Measurements from ENCODE around the gene CCDC110.
A peak's percentile ranks its signal among the peaks of the same experiment; 100 is the strongest.

Gene CCDC110

GRCh38 chr4:185470501-185471195, 885 bp downstream of the CCDC110 start:
- DNase-seq = peak; percentile 80

DNA sequence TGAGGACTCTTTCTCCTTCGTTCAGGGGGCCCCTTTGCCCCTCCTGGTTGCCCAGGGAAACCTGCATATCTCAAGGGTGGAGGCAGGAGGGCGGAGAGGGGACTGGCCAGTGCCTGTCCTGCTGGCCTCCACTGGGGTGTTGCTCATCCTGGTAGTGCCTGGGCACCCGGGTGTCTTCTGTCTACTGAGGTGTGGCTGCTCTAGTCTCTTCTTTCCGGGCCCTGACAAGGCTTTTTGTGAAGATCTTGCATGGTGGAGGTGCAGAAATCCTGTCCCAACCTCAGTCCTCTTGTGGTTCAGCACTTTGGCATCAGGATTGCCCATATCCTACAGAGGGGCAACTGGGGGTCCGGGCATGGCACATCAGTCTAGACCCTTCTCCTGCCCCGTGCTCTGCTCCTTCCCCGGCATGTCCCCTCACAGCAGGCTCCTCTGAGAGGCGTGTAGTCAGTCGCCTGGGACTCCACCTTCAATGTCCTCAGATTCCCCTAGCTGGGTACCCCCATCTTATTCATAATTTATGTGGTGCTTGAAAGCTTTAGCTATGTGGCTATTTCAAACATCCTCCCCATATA, 1.9 kb downstream of the CCDC110 start:
- no peak for DNase-seq

- no peak for DNase-seq
Observed at GRCh38 chr4:185468999-185469398, 2.5 kb downstream of the CCDC110 start.

DNA sequence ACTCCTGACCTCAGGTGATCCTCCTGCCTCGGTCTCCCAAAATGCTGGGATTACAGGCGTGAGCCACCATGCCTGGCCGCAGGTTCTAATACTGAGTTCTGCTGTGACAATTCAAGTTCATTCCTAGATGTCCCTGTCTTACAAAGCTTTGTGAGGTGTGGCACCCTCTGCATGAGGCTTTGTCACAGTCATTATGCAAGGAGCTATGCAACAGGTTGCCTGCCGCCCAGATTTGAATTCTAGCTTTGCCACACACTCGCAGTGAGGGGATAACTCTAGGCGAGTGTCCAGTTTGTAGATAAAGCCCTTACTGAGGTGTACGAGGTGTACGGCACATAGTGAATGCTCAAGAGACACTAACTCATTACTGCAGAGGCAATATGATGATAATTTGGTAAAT, 3.5 kb downstream of the CCDC110 start:
- no peak for DNase-seq

- DNase-seq = no peak
Observed at GRCh38 chr4:185467101-185467500, 4.4 kb downstream of the CCDC110 start.

GRCh38 chr4:185465707-185466106, 5.8 kb downstream of the CCDC110 start:
- DNase-seq = no peak

DNA sequence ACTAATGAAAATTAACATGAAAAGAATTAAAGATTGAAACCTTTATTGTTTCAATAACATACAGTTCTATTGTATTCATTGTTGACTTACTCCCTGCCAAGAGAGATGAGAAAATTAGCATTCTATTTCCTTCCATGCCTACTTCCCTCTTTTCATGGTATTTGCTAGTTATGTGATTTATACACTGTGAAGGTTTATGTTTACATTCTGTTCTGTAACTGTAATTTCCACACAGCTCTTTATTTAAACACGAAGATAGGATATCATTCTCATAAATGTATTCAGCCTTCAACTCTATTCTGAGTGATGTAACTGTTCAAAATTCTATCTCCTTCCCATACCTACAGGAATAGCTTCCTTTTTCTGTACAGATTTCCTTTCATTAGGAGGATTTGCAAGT, 6.6 kb downstream of the CCDC110 start:
- DNase-seq = peak; percentile 58

DNA sequence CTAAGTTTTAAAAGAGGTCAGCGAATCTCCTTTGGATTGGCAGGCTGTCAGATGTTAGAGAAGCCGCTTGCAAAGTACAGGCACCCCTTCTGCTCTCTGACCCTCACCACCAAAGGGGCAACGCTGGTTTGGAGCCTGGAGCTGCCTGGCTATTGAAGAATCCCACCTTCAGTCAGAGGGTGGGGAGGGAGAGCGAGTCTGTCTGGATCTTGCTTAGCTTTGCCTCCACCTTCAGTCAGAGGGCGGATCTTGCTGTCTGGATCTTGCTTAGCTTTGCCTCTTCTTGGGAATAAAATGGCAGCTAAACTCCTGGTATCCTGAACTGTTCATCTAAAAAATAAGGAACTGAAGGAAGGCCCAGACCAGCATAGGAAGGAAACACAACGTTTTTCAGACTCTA, 7.3 kb downstream of the CCDC110 start:
- peak; percentile 13 for DNase-seq

- peak; percentile 25 for DNase-seq
Observed at GRCh38 chr4:185463541-185463940, 8.0 kb downstream of the CCDC110 start.

- no peak for DNase-seq
Observed at GRCh38 chr4:185461565-185461964, 10.0 kb downstream of the CCDC110 start.

- DNase-seq = peak; percentile 29
Observed at GRCh38 chr4:185457136-185457535, 14.4 kb downstream of the CCDC110 start.

DNA sequence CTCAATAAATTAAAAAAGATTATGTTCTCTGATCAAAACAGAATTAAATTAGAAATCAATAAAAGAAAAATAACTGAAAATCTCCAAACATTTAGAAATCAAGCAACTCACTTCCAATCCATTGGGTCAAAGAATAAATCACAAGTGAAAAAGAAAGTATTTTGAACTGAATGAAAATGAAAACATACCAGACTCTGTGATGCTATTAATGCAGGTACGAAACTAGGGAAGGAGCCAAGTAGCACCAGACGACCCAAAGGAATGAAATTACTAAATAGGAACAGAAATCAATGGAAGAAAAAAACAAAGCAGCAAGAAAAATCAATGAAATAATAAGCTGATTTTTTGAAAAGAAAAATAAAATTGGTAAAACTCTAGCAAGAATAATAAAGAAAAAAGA, 15.4 kb downstream of the CCDC110 start:
- DNase-seq = no peak

DNA sequence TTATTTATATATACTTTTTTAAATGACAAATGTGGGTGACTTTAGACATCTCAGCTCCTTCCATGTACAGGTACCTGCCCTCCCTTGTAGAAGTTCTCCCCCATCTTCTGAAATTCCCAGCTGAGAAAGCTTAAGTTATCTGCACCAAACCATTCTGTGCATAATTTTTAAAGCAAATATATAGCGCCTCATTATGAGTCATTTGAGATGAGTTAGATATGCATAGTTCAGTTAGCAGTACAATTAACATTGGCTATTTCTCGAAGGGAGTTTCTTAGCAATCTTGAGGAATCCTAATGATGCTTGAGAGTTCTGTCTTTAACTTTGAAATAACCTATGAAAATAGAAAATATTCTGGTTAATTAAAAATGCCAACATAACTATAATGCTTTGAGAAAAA, 26.3 kb downstream of the CCDC110 start:
- DNase-seq = no peak

- no peak for DNase-seq
Observed at GRCh38 chr4:185441479-185441878, 30.1 kb downstream of the CCDC110 start.

GRCh38 chr4:185437809-185438208, 33.7 kb downstream of the CCDC110 start:
- no peak for DNase-seq

- no peak for DNase-seq
Observed at GRCh38 chr4:185435466-185435865, 36.1 kb downstream of the CCDC110 start.

DNA sequence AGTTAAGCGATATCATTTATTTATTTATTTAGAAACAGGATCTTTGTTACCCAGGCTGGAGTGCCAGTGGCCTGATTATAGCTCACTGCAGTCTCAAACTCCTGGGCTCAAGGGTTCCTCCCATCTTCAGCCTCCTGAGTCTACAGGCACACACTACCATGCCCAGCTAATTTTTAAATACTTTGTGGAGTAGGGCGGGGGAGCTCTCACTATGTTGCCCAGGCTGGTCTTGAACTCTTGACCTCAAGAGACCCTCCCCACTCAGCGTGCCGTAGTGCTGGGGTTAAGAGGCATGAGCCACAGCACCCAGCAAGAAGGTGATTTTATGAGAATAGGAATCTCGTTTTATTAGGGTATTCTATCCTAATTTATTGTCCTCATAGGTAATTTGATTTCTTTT, 41.9 kb downstream of the CCDC110 start:
- no peak for DNase-seq

GRCh38 chr4:185426960-185427688, 44.4 kb downstream of the CCDC110 start:
- no peak for DNase-seq

- DNase-seq = peak; percentile 87
Observed at GRCh38 chr4:185425647-185426352, 45.7 kb downstream of the CCDC110 start, which contains the start of gene UFSP2. Gene UFSP2 (minus strand): TSS chr4:185425964. CDS start chr4:185425868, 96 bp downstream.

DNA sequence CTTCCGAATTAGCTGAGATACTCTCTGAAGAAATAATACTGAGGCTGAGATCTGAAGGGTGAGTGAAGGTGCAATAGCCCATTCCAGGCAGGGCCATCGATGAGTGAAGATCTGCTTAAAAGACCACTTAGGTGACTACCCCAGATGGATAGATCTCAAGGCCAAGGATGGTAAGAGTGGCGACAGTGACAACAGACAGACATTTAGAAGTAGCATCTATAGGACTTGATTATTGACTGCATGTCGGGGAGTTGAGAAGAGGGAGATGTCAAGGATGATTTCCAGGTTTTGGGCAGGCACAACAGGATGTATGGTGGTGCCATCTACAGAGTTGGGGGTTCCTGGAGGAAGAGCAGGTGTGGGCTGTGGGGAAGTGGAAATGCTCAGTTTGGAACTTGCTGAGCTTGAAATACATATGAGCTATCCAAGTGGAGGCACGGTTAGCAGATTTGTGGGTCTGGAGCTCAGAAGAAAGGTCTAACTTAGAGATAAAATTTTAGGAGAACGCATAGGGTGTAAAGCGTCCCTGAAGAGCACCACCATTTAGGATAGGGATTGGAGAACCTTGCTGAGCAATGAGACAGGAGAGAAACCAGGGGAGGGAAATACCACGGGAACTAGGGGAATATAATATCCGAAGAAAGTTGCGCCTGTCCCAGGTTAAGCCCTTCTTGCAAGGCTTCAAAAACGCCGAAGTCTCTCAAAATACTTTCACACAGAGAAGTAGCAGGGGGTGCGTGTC, 46.5 kb downstream of the CCDC110 start:
- no peak for DNase-seq

GRCh38 chr4:185421366-185422124, 50.0 kb downstream of the CCDC110 start:
- DNase-seq = no peak

DNA sequence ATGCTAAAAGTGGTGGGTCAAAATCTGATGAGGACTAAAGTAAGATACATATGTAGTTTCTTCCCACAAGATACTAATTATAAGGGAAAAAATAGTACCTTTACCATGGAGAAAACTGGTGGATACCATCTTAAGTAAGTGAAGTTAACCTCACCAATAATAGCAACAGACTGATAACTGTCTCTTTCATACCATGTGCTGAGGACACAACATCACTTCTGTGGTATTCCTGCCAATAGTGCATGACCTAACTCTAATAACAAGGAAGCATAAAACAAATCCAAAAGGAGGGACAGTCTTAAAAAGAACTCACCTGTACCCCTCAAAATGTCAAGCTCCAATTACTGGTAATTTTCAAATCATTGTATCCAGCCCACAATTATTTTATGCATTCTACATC, 54.6 kb downstream of the CCDC110 start:
- no peak for DNase-seq
